SK-N-MC (cell line): ENCODE measurements around the gene FRMD4A.

Experiments used
- EZH2 ChIP-seq: fragments of 200-600 bp; sonication (generic); IDR thresholded peaks from one replicate; pipeline ENCODE4 v1.6.1; 2017; ENCODE audit warnings: antibody characterized with exemption
- FOXP2 ChIP-seq: optimal IDR thresholded peaks from 2 replicates; pipeline ENCODE3; 2011; ENCODE audit warnings: mild to moderate bottlenecking, moderate library complexity; ENCODE audit not compliant: insufficient read depth; ENCODE audit errors: extremely low read length, control extremely low read depth
- POLR2AphosphoS5 ChIP-seq: IDR thresholded peaks from 2 replicates; pipeline ENCODE4 v1.6.1; 2012; ENCODE audit warnings: mild to moderate bottlenecking, low read depth, low read length, borderline replicate concordance

DNA sequence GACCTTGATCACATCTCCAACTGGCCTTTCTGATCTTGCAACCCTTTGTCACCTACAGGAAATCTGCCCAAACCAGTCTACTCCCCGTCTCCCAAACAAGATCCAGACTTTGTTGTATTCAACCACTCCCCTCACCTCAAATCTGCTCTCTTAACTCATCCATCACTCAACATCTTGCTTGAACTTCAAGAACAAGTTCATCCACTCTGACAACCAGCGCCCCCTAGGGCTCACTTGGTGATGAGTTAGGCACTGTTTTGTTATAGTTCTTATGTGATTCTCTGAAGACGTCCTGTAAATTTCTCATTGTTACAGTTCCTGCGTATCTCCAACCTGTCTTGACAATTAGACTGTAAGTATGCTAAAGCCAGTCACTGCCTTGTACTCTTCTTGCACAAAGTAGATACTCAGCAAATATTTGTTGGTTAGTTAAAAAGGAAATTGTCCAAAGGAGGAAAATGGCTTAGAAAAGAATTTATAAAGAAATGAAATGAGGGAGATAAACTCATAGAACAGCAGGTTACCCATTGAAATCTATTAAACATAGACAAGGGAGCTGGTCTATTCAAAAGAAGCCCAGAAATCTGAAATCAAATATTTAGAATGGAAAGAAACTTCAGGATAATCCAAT lies 5.3 kb downstream of the FRMD4A start:
- TF ChIP-seq EZH2, result no peak
- no peak for TF ChIP-seq POLR2AphosphoS5
- TF ChIP-seq FOXP2, result no peak
